ENCODE measurements around the gene HOXA11.

DNA sequence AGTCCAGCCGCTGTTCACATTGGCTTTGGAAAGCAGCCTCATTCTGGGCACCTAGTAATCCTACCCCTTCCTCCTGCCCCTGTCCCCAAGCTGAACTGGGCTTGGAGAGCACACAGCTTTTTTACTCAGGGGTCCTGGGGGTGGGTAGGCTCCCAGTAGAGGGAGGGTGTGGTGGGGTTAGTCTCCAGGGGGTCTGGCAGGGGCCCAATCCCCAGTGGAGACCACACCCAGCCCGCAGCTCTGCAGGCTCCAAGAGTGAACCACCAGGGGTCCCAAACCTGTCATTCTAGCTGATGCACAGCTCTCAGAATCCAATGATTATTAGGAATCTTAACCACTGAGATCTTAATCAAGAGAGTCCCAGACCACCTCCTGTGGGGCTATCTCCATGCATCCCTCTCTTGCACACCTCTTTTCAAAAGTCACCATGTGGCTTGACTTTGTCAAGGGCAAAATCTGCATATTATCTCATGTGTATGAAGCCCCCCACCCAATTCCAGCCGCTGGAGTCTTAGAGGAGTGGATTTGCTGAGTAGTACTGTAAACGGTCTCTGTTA is 2.7 kb downstream of the HOXA11 start:
- TF ChIP-seq TAF1 (IDR thresholded peaks at IDR 0.05; ENCODE audit: borderline replicate concordance, insufficient read depth, low read length) (no peak), POLR2AphosphoS5 (IDR thresholded peaks at IDR 0.05; ENCODE audit: low read depth, low read length) (no peak), FOXP2 (optimal IDR thresholded peaks at IDR 0.05; ENCODE audit: borderline replicate concordance, extremely low read depth, extremely low read length, insufficient read depth) (no peak), SIN3A (IDR thresholded peaks at IDR 0.05; ENCODE audit: borderline replicate concordance, insufficient read depth, low read length) (no peak)
- TF ChIP-seq, protein P1, sequence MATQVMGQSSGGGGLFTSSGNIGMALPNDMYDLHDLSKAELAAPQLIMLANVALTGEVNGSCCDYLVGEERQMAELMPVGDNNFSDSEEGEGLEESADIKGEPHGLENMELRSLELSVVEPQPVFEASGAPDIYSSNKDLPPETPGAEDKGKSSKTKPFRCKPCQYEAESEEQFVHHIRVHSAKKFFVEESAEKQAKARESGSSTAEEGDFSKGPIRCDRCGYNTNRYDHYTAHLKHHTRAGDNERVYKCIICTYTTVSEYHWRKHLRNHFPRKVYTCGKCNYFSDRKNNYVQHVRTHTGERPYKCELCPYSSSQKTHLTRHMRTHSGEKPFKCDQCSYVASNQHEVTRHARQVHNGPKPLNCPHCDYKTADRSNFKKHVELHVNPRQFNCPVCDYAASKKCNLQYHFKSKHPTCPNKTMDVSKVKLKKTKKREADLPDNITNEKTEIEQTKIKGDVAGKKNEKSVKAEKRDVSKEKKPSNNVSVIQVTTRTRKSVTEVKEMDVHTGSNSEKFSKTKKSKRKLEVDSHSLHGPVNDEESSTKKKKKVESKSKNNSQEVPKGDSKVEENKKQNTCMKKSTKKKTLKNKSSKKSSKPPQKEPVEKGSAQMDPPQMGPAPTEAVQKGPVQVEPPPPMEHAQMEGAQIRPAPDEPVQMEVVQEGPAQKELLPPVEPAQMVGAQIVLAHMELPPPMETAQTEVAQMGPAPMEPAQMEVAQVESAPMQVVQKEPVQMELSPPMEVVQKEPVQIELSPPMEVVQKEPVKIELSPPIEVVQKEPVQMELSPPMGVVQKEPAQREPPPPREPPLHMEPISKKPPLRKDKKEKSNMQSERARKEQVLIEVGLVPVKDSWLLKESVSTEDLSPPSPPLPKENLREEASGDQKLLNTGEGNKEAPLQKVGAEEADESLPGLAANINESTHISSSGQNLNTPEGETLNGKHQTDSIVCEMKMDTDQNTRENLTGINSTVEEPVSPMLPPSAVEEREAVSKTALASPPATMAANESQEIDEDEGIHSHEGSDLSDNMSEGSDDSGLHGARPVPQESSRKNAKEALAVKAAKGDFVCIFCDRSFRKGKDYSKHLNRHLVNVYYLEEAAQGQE (IDR thresholded peaks at IDR 0.05; ENCODE audit: insufficient read depth in 1 of 2, low read depth in 2 of 2, low read length in 2 of 2), result no peak

All from PFSK-1 (cell line).